Mesangial cell (primary cell): ENCODE measurements around the gene ZNF500. TPM values are rescaled to one million over a fixed set of nuclear protein-coding genes. Genes with fewer than 3 reads are reported as not detected.

Experiments
- total RNA-seq: library from RNA; depleted of rRNA; stranded (reverse); fragments of >200 nt; gene quantifications from 2 replicates; pipeline ENCODE4 v1.2.3, GENCODE V29; 2015

Gene ZNF500
- 8.8 and 15.7 TPM in 2 replicates for total RNA-seq

GRCh38 chr16:4766875-4767628 lies at the start of gene ZNF500:
TSS of gene ZNF500 (minus strand) at chr16:4767162. CDS start at chr16:4765978, 1,184 bp downstream.

GRCh38 chr16:4801962-4802658 lies 35.1 kb upstream of the ZNF500 start, which contains the start of gene ROGDI:
TSS of gene ROGDI (minus strand) at chr16:4802633. CDS start at chr16:4802571, 62 bp downstream.

GRCh38 chr16:4795181-4795827 lies 28.3 kb upstream of the ZNF500 start, which contains the start of gene SMIM22:
TSS of gene SMIM22 (plus strand) at chr16:4795369. CDS start at chr16:4795735, 366 bp downstream.

GRCh38 chr16:4787627-4788482 lies 20.9 kb upstream of the ZNF500 start, which contains the start of gene SEPTIN12:
TSS of gene SEPTIN12 (minus strand) at chr16:4788345. CDS start at chr16:4787645, 700 bp downstream.

GRCh38 chr16:4734063-4734729 lies 32.8 kb downstream of the ZNF500 start, which contains the start of the genes ANKS3 and DNAAF8:
TSS of gene ANKS3 (minus strand) at chr16:4734271. CDS start at chr16:4730149, 4,122 bp downstream.
TSS of gene DNAAF8 (plus strand) at chr16:4734537. CDS start at chr16:4736515, 1,978 bp downstream.

Other genes starting within 250 kb of the ZNF500 start
- 18.6 and 19.9 TPM in 2 replicates for gene CDIP1, start 228.4 kb downstream of the ZNF500 start, total RNA-seq
- under 0.01 and 0.13 TPM in 2 replicates for gene C16orf96, start 210.8 kb downstream of the ZNF500 start, total RNA-seq
- gene UBALD1, start 152.3 kb downstream of the ZNF500 start, total RNA-seq, result 13.5 and 17.5 TPM in 2 replicates
- 52.8 and 60.6 TPM in 2 replicates for gene MGRN1, start 142.3 kb downstream of the ZNF500 start, total RNA-seq
- gene NUDT16L1, start 73.6 kb downstream of the ZNF500 start, total RNA-seq, result 36.3 and 54.4 TPM in 2 replicates
- 18.6 and 27.8 TPM in 2 replicates for gene ANKS3, start 32.9 kb downstream of the ZNF500 start, total RNA-seq
- gene DNAAF8, start 32.6 kb downstream of the ZNF500 start, total RNA-seq, result 0.63 and 0.81 TPM in 2 replicates
- not detected in 2 replicates for gene SEPTIN12, start 21.2 kb upstream of the ZNF500 start, total RNA-seq
- not detected in 2 replicates for gene SMIM22, start 28.2 kb upstream of the ZNF500 start, total RNA-seq
- 25.9 and 45.0 TPM in 2 replicates for gene ROGDI, start 35.5 kb upstream of the ZNF500 start, total RNA-seq
- gene GLYR1, start 80.1 kb upstream of the ZNF500 start, total RNA-seq, result 37.8 and 38.3 TPM in 2 replicates
- 26.9 and 30.3 TPM in 2 replicates for gene UBN1, start 80.3 kb upstream of the ZNF500 start, total RNA-seq
- 2.0 and 23.8 TPM in 2 replicates for gene PPL, start 170.0 kb upstream of the ZNF500 start, total RNA-seq
- gene SEC14L5, start 191.2 kb upstream of the ZNF500 start, total RNA-seq, result under 0.01 and 0.13 TPM in 2 replicates